AG10803 (cell line): ENCODE data around the gene IGFBP6.

Source experiments
- DNase-seq: peaks from one replicate; pipeline ENCODE4 v3.0.0; 2010; ENCODE audit warnings: low read depth
- H3K4me3 ChIP-seq: 2 replicates; pipeline ENCODE4 v1.5.1; 2011; ENCODE audit warnings: mild to moderate bottlenecking, low read length, control low read depth
- TF ChIP-seq, protein P1 (sequence below): conservative IDR thresholded peaks from 2 replicates; pipeline ENCODE4 v1.5.1; 2011; ENCODE audit warnings: mild to moderate bottlenecking, low read length, control low read depth, inconsistent platforms

IGFBP6 gene

DNA sequence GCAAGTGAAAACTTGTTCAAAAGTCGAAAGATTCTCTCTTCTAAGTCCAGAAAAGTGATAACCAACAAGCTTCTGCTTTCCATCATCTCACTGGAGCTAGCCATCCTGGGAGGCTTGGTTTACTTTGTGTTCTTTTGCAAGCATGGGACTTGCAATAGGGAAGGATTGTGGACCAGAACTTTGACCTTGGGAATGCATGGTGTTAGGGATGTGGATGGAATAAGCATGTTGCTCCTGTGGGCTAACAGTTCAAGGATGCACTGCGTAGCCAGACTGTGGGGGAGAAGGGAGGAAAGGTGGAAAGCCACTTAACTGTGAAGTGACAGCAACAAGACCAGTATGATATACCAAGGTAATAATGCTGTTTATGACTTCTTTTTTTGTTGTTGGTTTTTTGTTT lies 34.4 kb downstream of the IGFBP6 start:
- TF ChIP-seq, protein P1, sequence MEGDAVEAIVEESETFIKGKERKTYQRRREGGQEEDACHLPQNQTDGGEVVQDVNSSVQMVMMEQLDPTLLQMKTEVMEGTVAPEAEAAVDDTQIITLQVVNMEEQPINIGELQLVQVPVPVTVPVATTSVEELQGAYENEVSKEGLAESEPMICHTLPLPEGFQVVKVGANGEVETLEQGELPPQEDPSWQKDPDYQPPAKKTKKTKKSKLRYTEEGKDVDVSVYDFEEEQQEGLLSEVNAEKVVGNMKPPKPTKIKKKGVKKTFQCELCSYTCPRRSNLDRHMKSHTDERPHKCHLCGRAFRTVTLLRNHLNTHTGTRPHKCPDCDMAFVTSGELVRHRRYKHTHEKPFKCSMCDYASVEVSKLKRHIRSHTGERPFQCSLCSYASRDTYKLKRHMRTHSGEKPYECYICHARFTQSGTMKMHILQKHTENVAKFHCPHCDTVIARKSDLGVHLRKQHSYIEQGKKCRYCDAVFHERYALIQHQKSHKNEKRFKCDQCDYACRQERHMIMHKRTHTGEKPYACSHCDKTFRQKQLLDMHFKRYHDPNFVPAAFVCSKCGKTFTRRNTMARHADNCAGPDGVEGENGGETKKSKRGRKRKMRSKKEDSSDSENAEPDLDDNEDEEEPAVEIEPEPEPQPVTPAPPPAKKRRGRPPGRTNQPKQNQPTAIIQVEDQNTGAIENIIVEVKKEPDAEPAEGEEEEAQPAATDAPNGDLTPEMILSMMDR: no peak
- no peak overlapping the region for H3K4me3 ChIP-seq
- no peak for DNase-seq

DNA sequence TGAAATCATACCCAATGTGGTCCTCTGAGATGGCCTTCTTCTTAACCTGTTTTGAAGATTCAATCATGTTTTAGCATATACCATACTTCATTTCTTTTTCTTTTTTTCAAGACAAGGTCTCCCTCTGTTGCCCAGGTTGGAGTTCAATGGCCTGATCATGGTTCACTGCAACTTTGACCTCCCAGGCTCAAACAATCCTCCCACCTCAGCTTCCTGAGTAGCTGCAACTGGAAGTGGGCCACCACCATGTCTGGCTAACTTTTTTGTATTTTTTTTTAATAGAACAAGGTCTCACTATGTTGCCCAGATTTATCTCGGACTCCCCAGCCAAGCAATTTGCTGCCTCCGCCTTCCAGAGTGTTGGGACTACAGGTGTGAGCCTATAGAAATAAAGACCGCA lies 36.3 kb downstream of the IGFBP6 start:
- no peak overlapping the region for H3K4me3 ChIP-seq
- TF ChIP-seq, protein P1: no peak
- no peak for DNase-seq

DNA sequence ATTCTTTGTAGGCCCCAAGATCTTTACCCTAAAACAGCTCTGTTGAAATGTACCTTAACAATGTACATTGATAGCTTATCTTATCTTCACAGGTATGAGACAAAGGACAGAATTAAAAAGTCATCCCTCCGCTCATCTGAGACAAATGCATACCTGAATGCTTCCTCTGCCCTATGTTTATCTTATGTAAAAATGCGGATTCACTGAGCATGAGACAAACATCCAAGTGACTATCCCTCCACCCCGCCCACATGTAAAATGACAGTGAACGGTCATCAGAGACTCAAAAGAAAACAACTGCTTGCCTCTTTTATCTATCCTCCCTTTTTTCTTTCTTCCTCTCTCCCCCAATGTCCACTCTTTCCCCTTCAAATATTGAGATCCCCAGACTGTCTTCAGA lies 45.9 kb downstream of the IGFBP6 start:
- H3K4me3 ChIP-seq: no peak overlapping the region
- TF ChIP-seq, protein P1: no peak
- DNase-seq: no peak

DNA sequence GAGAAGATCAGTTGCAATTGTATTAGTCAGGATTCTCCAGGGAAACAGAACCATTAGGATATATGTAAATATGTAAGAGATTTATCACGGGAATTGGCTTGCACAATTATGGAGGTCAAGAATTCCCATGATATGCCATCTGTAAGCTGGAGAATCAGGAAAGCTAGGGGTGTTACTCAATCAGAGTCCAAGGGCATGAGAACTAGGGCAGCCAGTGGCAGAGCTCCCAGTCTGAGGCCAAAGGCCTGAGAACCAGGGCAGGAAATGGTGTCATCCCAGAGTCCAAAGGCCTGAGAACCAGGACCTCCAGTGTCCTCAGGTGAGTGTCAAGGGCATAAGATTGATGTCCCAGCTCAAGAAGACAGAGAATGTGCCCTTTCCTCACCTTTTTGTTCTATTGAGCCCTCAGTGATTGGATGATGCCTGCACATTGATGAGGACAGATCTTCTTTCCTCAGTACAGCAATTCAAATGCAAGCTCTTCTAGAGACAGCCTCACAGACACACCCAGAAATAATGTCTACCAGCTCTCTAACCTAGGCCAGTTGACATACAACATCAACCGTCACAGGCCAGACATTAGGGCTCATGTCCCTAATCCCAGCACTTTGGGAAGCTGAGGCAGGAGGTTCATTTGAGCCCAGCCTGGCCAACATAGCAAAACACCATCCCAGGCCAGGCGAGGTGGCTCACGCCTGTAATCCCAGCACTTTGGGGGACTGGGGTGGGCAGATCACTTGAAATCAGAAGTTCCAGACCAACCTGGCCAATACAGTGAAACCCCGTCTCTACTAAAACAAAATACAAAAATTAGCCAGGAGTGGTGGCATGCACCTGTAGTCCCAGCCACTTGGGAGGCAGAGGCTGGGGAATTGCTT lies 48.2 kb downstream of the IGFBP6 start:
- DNase-seq: peak; percentile 92
- TF ChIP-seq, protein P1: no peak
- H3K4me3 ChIP-seq: no peak overlapping the region

DNA sequence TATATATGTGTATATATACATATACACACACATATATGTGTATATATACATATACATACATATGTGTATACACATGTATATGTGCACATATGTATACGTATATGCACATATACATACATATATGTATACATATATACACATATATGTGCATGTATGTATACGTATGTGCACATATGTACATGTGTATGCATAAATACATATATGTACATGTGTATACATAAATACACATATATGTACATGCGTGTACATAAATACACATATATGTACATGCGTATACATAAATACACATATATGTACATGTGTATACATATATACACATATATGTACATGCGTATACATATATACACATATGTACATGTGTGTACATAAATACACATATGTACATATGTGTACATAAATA lies 49.7 kb downstream of the IGFBP6 start:
- TF ChIP-seq, protein P1: no peak
- H3K4me3 ChIP-seq: no peak overlapping the region
- no peak for DNase-seq

DNA sequence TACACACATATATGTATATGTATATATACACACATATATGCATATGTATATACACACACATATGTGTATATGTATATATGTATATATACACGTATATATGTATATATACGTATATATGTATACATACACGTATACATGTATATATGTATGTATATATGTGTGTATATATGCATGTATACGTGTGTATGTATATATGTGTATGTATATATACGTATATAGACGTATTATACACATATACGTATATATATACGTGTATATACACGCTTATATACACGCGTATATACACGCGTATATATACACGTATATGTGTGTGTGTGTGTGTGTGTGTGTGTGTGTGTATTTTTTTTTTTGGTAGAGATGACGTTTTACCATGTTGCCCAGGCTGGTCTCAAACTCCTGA lies 50.2 kb downstream of the IGFBP6 start:
- TF ChIP-seq, protein P1: no peak
- no peak overlapping the region for H3K4me3 ChIP-seq
- no peak for DNase-seq

DNA sequence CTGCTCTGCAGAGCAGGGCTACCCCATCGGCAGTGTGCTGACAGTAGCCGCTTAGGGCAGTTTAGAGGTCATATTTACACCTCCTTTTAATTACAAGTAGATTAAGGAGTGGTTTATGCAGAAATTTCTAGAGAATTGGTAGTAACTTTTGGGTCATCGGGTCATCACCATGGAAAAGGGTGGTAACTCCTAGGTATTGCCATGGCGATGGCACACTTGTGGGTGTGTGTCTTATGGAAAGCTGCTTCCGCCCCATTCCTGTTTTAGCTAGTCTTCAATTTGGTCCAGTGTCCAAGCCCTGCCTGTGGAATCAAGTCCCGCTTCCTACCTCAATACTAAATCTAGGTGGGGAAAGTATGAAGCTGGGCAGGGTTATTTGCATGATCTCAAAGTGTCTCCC lies 53.6 kb downstream of the IGFBP6 start:
- H3K4me3 ChIP-seq: no peak overlapping the region
- DNase-seq: no peak
- TF ChIP-seq, protein P1: no peak
